Sigmoid colon (tissue), 7 donors: ENCODE results near the gene ZMIZ1. TPM values are rescaled to one million over a fixed set of nuclear protein-coding genes. Genes with fewer than 3 reads are reported as not detected.

Experiments
- DNase-seq: peaks from one replicate; pipeline ENCODE4 v3.0.0-alpha.2; 2019
- H3K27ac ChIP-seq, 4 donors: fragments of 200-600 bp; sonication (generic); one replicate each; pipeline ENCODE4 v1.5.1; 2016 to 2019; ENCODE audit warnings: mild to moderate bottlenecking in 1 of 4
- H3K27me3 ChIP-seq, 3 donors: fragments of 200-600 bp; sonication (generic); one replicate each; pipeline ENCODE4 v1.5.1; 2019; ENCODE audit warnings: mild to moderate bottlenecking in 1 of 3
- H3K36me3 ChIP-seq, 4 donors: fragments of 200-600 bp; sonication (generic); one replicate each; pipeline ENCODE4 v1.5.1; 2016 to 2019
- H3K4me1 ChIP-seq, 4 donors: fragments of 200-600 bp; sonication (generic); one replicate each; pipeline ENCODE4 v1.5.1; 2017 to 2019
- H3K4me3 ChIP-seq, 4 donors: fragments of 200-600 bp; sonication (generic); one replicate each; pipeline ENCODE4 v1.5.1; 2017 to 2019; ENCODE audit warnings: mild to moderate bottlenecking in 2 of 4, moderate library complexity in 1 of 4
- H3K9me3 ChIP-seq, 4 donors: fragments of 200-600 bp in 3 of 4; sonication (generic) in 3 of 4; one replicate each; pipeline versions ENCODE4 v1.5.1 to v1.6.1; 2013 to 2019
- CTCF ChIP-seq, 4 experiments: fragments of 450-650 bp in 3 of 4; fragments of 200-600 bp in 1 of 4; IDR thresholded peaks; one replicate each; pipeline ENCODE4 v1.5.1; 2016 to 2019; ENCODE audit warnings: antibody characterized with exemption in 4 of 4, mild to moderate bottlenecking in 3 of 4, moderate library complexity in 2 of 4
- EP300 ChIP-seq, 4 donors: sonication (generic); formaldehyde crosslinking; IDR thresholded peaks; one replicate each; pipeline ENCODE4 v1.6.1; 2017; ENCODE audit warnings: antibody characterized with exemption in 4 of 4
- POLR2A ChIP-seq, 2 donors: fragments of 450-650 bp; IDR thresholded peaks; one replicate each; pipeline ENCODE4 v1.6.1; 2016; ENCODE audit warnings: antibody characterized with exemption in 2 of 2, mild to moderate bottlenecking in 2 of 2, moderate library complexity in 2 of 2
- POLR2AphosphoS5 ChIP-seq, 4 donors: sonication (generic); formaldehyde crosslinking; IDR thresholded peaks; one replicate each; pipeline ENCODE4 v1.6.1; 2017; ENCODE audit warnings: antibody characterized with exemption in 4 of 4
- WGBS, 2 donors: extraction: QIAGEN DNeasy Blood & Tissue Kit; methylation state at CpG; one replicate each; pipeline ENCODE4 v1.1.7; 2013; 5-methylcytosine and 5-hydroxymethylcytosine counted together
- intact Hi-C: fragments of 100-400 bp; cut with DNase I; formaldehyde crosslinking; loops from one replicate; pipeline ENCODE4 v1.15.1; 2023
- polyA plus RNA-seq, 3 donors: library from polyadenylated mRNA; stranded (reverse); fragments of 200-250 nt; gene quantifications; one replicate each; pipeline ENCODE4 v1.2.3, GENCODE V29; 2013
- total RNA-seq, 4 donors: library from RNA; depleted of rRNA; stranded (reverse); fragments of >200 nt; gene quantifications; one replicate each; pipeline ENCODE4 v1.1.0, GENCODE V29; 2016
- donor health status: healthy with polysubstance abuse.
- donor health status: Bipolar disorder and iron deficiency.
- donor health status: healthy.

Gene ZMIZ1
- total and polyA plus RNA-seq, 7 donors: 17.4 to 49.3 (median 31.5) TPM

- peak; percentile 88 for DNase-seq
- H3K4me1 ChIP-seq: peaks cover 0 to 96% (median 89%) of the 10 kb centered on the region in 4 donors
Observed at GRCh38 chr10:79241990-79242619, 173.3 kb downstream of the ZMIZ1 start.

DNA sequence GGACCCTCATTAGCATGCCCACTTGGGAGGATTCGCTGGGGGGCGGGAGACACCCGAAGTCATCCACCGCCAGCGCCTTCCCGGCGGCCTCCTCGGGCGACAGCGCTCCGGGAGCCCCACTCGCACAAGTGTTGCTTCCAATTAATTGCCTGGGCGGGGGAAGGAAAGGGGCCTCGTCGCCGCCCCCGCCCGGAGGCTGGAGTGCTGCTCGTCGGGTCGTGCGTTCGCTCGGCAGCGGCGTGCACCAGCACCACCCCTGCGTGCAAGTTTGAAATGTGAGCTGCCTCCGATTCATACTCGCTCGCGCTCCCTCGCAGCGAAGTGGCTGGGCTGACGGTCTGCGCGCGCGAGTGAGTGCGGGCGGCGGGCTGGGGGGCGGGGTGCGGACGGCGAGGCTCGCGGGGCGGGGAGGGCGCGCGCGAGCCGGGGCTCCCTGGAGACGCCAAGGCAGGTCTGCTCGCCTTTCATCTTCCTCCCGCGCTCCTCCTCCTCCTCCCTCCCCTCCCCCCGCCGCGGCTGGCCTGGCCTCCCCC lies 173.9 kb downstream of the ZMIZ1 start:
- intact Hi-C loops: no loop called here
- TF ChIP-seq CTCF (IDR thresholded peaks at IDR 0.05) (no peak), EP300 (IDR thresholded peaks at IDR 0.05) (no peak), POLR2AphosphoS5 (IDR thresholded peaks at IDR 0.05) (peak; percentile 83 to 96 (median 90)), POLR2A (IDR thresholded peaks at IDR 0.05) (peak; percentile 47 to 69)
- peaks cover 0 to 96% (median 89%) of the 10 kb centered on the region in 4 donors for H3K4me1 ChIP-seq
- peak; percentile 92 for DNase-seq
- no peaks in the 10 kb centered on the region for H3K36me3 ChIP-seq
- WGBS, 2 donors: 0 to 7% methylated on average over 60 of the region's 60 CpGs
- no peaks in the 10 kb centered on the region for H3K27me3 ChIP-seq
- no peaks in the 10 kb centered on the region for H3K9me3 ChIP-seq
- H3K27ac ChIP-seq: peak overlapping the region; percentile 76 to 98 (median 94)
- H3K4me3 ChIP-seq: peak overlapping the region; percentile 37 to 69 (median 57)

More at GRCh38 chr10:79241990-79242619, 173.3 kb downstream of the ZMIZ1 start:
- no peaks in the 10 kb centered on the region for H3K36me3 ChIP-seq
- peak overlapping the region; percentile 76 to 98 (median 94) for H3K27ac ChIP-seq
- no peaks in the 10 kb centered on the region for H3K9me3 ChIP-seq
- H3K27me3 ChIP-seq: no peaks in the 10 kb centered on the region
- 1 to 7% methylated on average over 36 of the region's 36 CpGs for WGBS, 2 donors
- TF ChIP-seq POLR2AphosphoS5 (IDR thresholded peaks at IDR 0.05) (peak; percentile 10 to 63 (median 30)), POLR2A (IDR thresholded peaks at IDR 0.05) (no peak), CTCF (IDR thresholded peaks at IDR 0.05) (no peak), EP300 (IDR thresholded peaks at IDR 0.05) (peak in 1 of 4 donors; percentile 42)
- peak overlapping the region; percentile 37 to 69 (median 57) for H3K4me3 ChIP-seq
- intact Hi-C loops: no loop called here

DNA sequence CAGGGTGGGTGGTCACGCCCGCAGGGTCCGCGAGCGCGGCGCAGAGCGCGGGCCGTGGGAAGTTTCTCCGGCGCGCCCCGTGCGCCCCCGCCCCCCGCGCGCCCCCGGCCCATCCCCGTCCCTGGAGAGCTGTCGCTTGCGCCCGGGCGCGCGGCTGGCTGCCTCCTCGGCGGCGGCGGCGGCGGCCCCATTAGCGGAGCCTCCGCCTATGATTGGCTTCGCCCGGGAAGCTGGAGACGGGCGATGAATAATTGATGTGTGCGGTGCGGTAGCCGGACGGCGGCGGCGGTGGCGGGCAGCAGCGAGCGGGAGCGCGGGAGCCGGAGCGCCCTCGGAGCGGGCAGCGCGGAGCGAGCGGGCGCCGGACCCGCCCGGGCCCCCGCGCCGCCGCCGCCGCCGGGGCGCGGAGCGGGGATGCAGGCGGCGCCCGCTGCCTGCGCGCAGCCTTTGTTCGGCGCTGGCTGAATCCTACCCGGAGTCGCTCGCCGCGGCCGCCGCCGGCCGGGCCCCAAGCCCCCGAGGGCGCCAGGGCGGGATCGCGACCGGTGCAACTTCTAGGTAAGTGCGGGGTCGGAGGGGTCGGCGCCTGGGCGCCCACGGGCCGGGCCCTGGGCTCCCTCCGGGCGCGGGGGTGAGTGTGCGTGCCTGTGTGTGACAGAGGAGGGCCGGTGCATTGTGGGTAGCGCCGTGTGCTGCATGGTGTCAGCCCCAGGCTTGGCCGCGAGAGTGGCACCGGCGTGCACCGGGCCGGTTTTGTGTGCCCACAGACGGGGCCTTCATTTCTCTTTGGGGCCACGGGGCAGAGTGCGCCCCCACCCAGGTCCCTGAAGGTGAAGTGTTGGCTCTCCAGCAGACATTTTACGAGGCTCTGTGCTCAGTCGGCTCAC lies 174.7 kb downstream of the ZMIZ1 start:
- TF ChIP-seq EP300 (IDR thresholded peaks at IDR 0.05) (no peak), CTCF (IDR thresholded peaks at IDR 0.05) (peak in 1 of 4 experiments; percentile 13), POLR2A (IDR thresholded peaks at IDR 0.05) (peak; percentile 17 to 21), POLR2AphosphoS5 (IDR thresholded peaks at IDR 0.05) (peak; percentile 54 to 77 (median 69))
- Histone ChIP-seq H3K4me3 (peak overlapping the region; percentile 37 to 69 (median 57)), H3K27ac (peak overlapping the region; percentile 76 to 98 (median 94)), H3K9me3 (no peaks in the 10 kb centered on the region), H3K36me3 (no peaks in the 10 kb centered on the region), H3K27me3 (no peaks in the 10 kb centered on the region), H3K4me1 (peaks cover 0 to 96% (median 89%) of the 10 kb centered on the region in 4 donors)
- peak; percentile 87 for DNase-seq
- WGBS, 2 donors: 9 to 72% methylated on average over 120 of the region's 120 CpGs
- intact Hi-C loops: no loop called here

- 70 to 86% methylated on average over 10 of the region's 10 CpGs for WGBS, 2 donors
- H3K4me1 ChIP-seq: peaks cover 0 to 96% (median 89%) of the 10 kb centered on the region in 4 donors
- H3K27ac ChIP-seq: peak overlapping the region; percentile 76 to 98 (median 94)
- no peak for TF ChIP-seq EP300 (IDR thresholded peaks at IDR 0.05)
- no peak for TF ChIP-seq POLR2AphosphoS5 (IDR thresholded peaks at IDR 0.05)
- TF ChIP-seq CTCF (IDR thresholded peaks at IDR 0.05): no peak
- TF ChIP-seq POLR2A (IDR thresholded peaks at IDR 0.05): no peak
- H3K36me3 ChIP-seq: no peaks in the 10 kb centered on the region
- DNase-seq: no peak
- H3K4me3 ChIP-seq: peak overlapping the region; percentile 37 to 69 (median 57)
- H3K27me3 ChIP-seq: no peaks in the 10 kb centered on the region
- intact Hi-C loops: no loop called here
- no peaks in the 10 kb centered on the region for H3K9me3 ChIP-seq
Observed at GRCh38 chr10:79244068-79244442, 175.3 kb downstream of the ZMIZ1 start.
